GM21576 (cell line): ENCODE data around the gene RPL6.

ENCODE experiments used
- ATAC-seq: cut with Tn5 transposase; IDR thresholded peaks from one replicate; pipeline ENCODE4 v1.9.1; 2021; ENCODE audit warnings: mild to moderate bottlenecking, moderate library complexity; ENCODE audit not compliant: unreplicated experiment

Gene RPL6

GRCh38 chr12:112381406-112381882 is 28.0 kb downstream of the RPL6 start:
- peak; percentile 34 for ATAC-seq

- no peak for ATAC-seq
Measured at GRCh38 chr12:112380663-112381405, 28.6 kb downstream of the RPL6 start.

- ATAC-seq: no peak
Measured at GRCh38 chr12:112375105-112375504, 34.3 kb downstream of the RPL6 start.

- ATAC-seq: no peak
Measured at GRCh38 chr12:112374166-112374740, 35.2 kb downstream of the RPL6 start.

- no peak for ATAC-seq
Measured at GRCh38 chr12:112370868-112371510, 38.4 kb downstream of the RPL6 start.

- no peak for ATAC-seq
Measured at GRCh38 chr12:112370199-112370598, 39.2 kb downstream of the RPL6 start.

- ATAC-seq: no peak
Measured at GRCh38 chr12:112368856-112369255, 40.5 kb downstream of the RPL6 start.

- ATAC-seq: no peak
Measured at GRCh38 chr12:112367965-112368364, 41.4 kb downstream of the RPL6 start.

- no peak for ATAC-seq
Measured at GRCh38 chr12:112362310-112362709, 47.1 kb downstream of the RPL6 start.

- ATAC-seq: no peak
Measured at GRCh38 chr12:112361271-112361670, 48.1 kb downstream of the RPL6 start.

GRCh38 chr12:112359290-112359689 is 50.1 kb downstream of the RPL6 start:
- no peak for ATAC-seq

- ATAC-seq: no peak
Measured at GRCh38 chr12:112357214-112357613, 52.2 kb downstream of the RPL6 start.
